Kidney epithelial cell (primary cell): ENCODE results near the gene SMIM13. TPM values are rescaled to one million over a fixed set of nuclear protein-coding genes. Genes with fewer than 3 reads are reported as not detected.

ENCODE experiments used
- DNase-seq: peaks from one replicate; pipeline ENCODE4 v3.0.0-alpha.2; 2010; ENCODE audit warnings: low read depth
- H3K27me3 ChIP-seq: 2 replicates; pipeline ENCODE4 v1.6.0; 2011; ENCODE audit warnings: low read length; ENCODE audit not compliant: control insufficient read depth, insufficient read depth
- H3K36me3 ChIP-seq: 2 replicates; pipeline ENCODE4 v1.5.1; 2011; ENCODE audit warnings: low read length; ENCODE audit not compliant: control insufficient read depth, insufficient read depth
- H3K4me3 ChIP-seq: 2 replicates; pipeline ENCODE4 v1.5.1; 2011; ENCODE audit warnings: low read depth, mild to moderate bottlenecking, control low read depth, low read length
- total RNA-seq: library from RNA; depleted of rRNA; stranded (reverse); fragments of >200 nt; gene quantifications from 2 replicates; pipeline ENCODE4 v1.2.3, GENCODE V29; 2015
- TF ChIP-seq, protein P1 (sequence below): IDR thresholded peaks from 2 replicates; pipeline ENCODE4 v1.5.1; 2011; ENCODE audit warnings: mild to moderate bottlenecking, moderate library complexity, low read length, control low read depth, inconsistent platforms; ENCODE audit not compliant: insufficient read depth, poor library complexity, severe bottlenecking

The SMIM13 gene
- total RNA-seq, 1 donor from 2014 or later: 18.5 TPM

DNA sequence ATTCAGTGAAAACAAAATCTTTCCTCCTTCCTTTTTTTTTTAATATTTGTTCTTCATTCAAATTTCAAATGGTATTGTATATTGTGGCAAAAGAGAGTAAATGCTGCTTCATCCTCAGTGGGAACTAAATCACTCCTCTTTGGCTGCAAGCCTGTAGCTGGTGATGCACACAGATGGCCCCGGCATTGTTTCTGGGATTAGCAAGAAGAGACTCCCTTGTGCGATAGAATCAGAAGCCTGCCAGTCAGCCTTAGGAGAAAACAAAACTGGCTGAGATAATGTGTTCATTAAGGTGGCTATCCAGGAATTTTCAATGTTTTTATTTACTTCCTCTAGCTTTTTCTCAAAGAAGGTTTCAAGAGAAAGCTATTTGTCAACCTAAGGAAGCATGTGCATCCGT, 28.8 kb upstream of the SMIM13 start:
- no peak for DNase-seq
- TF ChIP-seq, protein P1, sequence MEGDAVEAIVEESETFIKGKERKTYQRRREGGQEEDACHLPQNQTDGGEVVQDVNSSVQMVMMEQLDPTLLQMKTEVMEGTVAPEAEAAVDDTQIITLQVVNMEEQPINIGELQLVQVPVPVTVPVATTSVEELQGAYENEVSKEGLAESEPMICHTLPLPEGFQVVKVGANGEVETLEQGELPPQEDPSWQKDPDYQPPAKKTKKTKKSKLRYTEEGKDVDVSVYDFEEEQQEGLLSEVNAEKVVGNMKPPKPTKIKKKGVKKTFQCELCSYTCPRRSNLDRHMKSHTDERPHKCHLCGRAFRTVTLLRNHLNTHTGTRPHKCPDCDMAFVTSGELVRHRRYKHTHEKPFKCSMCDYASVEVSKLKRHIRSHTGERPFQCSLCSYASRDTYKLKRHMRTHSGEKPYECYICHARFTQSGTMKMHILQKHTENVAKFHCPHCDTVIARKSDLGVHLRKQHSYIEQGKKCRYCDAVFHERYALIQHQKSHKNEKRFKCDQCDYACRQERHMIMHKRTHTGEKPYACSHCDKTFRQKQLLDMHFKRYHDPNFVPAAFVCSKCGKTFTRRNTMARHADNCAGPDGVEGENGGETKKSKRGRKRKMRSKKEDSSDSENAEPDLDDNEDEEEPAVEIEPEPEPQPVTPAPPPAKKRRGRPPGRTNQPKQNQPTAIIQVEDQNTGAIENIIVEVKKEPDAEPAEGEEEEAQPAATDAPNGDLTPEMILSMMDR: no peak
- no peaks in the 10 kb centered on the region for H3K27me3 ChIP-seq
- no peaks in the 10 kb centered on the region for H3K36me3 ChIP-seq
- no peak overlapping the region for H3K4me3 ChIP-seq

DNA sequence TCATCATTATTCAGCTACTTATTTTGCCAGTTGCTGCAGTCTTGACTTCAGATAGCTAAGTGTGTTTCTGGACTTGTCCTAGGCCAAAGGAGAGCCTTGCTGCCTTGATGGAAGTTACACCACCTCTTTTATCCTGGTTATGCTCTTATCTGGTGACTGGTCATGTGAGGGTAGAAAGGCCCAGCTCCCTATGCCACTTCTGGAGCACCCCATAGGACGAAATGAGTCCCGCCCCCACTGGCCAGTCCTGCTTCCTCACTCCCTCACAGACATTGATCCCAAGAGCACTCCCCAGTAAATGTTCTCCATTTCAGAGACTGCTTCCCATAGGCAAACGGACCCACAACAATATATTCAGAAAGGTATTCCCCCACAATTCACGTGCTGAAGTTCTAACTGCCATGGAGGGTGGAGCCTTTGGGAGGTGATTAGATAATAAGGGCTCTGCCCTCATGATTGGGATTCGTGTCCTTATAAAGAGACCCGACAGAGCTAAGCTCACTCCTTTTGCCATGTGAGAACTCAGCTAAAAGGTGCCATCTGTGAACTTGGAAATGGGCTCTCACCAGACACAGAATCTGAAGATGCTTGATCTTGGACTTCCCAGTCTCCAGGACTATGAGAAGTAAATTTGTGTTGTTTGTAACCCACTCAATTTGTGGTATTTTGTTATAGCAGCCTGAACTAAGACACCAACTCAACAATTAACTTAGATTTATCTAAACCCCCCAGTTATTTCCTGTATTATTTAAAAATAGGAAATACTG, 28.0 kb upstream of the SMIM13 start:
- DNase-seq: no peak
- TF ChIP-seq, protein P1: no peak
- no peaks in the 10 kb centered on the region for H3K36me3 ChIP-seq
- H3K27me3 ChIP-seq: no peaks in the 10 kb centered on the region
- no peak overlapping the region for H3K4me3 ChIP-seq

DNA sequence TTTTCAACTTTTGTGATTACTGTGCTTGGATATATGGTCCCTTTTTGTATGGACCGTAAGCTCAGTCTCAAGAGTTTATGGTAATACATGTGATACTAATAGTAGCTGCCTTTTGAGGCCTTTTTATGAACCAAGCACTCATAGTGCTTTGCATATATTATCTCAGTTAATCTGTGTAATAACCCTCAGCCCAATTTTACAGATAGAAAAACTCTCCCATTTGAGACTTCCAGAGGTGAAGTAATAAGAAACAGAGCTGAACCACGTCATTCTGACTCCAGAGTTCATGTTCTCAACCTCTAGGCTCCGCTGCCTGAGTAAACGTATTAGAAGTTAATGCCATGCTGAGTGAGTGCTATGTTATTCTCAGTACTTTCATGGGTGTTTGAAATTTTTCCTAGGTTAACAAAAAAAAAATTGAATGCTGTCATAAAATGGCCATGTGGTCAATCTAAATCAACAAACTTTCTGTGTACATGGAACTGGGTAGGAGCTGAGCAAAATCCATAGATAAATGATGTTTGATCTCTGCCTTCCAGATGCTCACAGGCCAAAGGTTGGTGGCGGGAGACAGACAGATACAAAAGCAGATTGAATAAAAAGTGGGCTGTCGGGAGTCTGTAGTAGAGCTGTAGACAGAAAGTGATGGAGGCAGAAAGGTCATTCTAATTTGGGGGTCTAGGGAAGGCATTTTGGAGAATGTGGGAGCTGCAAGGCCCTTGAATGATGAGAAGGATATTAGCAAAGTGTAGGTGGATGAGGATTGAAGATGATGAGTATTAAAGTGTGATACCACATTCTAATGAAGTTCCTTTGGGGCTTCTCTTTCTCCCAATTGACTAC, 26.9 kb upstream of the SMIM13 start:
- Histone ChIP-seq H3K36me3 (no peaks in the 10 kb centered on the region), H3K27me3 (no peaks in the 10 kb centered on the region), H3K4me3 (no peak overlapping the region)
- TF ChIP-seq, protein P1: no peak
- DNase-seq: no peak

DNA sequence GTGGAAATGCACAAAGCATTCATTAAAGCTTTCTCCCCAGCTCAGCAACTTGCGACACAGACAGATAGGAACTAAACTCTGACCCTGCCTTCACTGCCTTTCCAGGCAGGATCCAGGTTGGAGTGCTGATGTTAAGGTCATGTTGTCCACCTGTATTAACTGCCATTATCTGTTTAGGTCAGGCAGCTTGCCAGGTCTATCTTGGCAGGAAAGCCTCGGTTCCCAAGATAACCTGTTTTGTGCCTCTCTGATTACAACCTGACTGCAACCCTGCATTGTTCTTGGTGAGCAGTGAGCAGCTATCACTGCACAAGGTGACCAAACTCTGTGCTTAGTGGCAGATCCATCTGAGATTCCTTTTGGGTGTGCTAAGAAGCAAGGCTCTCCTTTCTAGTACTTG, 26.3 kb upstream of the SMIM13 start:
- no peak for DNase-seq
- Histone ChIP-seq H3K4me3 (no peak overlapping the region), H3K27me3 (no peaks in the 10 kb centered on the region), H3K36me3 (no peaks in the 10 kb centered on the region)
- TF ChIP-seq, protein P1: no peak

DNA sequence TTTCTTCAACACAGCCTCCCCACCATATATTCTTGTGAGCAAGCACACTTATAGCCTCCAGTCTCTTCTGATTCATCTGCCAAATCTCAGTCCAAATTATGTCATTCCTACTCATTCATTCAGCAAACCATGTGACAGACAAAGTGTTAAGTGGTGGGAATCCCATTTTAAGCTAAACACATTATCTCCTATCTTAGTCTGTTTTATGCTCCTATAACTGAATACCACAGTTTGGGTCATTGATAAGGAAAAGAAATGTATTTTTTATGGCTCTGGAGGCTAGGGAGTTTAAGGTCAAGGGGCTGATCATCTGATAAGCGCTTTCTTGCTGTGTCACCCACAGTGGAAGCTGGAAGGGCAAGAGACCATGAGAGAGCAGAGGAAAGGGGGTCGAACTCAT, 23.9 kb upstream of the SMIM13 start:
- no peak overlapping the region for H3K4me3 ChIP-seq
- DNase-seq: no peak
- H3K27me3 ChIP-seq: no peaks in the 10 kb centered on the region
- TF ChIP-seq, protein P1: no peak
- no peaks in the 10 kb centered on the region for H3K36me3 ChIP-seq
